Thymus (tissue), 11 donors: ENCODE measurements around the gene FADD. TPM values are rescaled to one million over a fixed set of nuclear protein-coding genes. Genes with fewer than 3 reads are reported as not detected.

Experiments
- DNase-seq, 9 donors: peaks; one replicate each; pipeline ENCODE4 v3.0.0-alpha.2; 2013; ENCODE audit warnings: low spot score in 9 of 9, low read depth in 6 of 9, missing footprints in 1 of 9
- H3K27ac ChIP-seq, 2 donors: one replicate each; pipeline ENCODE4 v1.5.1; 2013; ENCODE audit warnings: control low read depth in 1 of 2, low read depth in 1 of 2, low read length in 1 of 2, mild to moderate bottlenecking in 1 of 2, moderate library complexity in 1 of 2
- H3K27me3 ChIP-seq, 2 donors: one replicate each; pipeline ENCODE4 v1.5.1; 2013; ENCODE audit warnings: low read length in 1 of 2; ENCODE audit not compliant: control insufficient read depth in 2 of 2, insufficient read depth in 1 of 2
- H3K36me3 ChIP-seq, 2 donors: one replicate each; pipeline ENCODE4 v1.5.1; 2013; ENCODE audit warnings: low read length in 1 of 2, mild to moderate bottlenecking in 1 of 2, moderate library complexity in 1 of 2; ENCODE audit not compliant: control insufficient read depth in 2 of 2, insufficient read depth in 2 of 2
- H3K4me1 ChIP-seq, 2 donors: one replicate each; pipeline ENCODE4 v1.5.1; 2013; ENCODE audit warnings: low read length in 2 of 2; ENCODE audit not compliant: control insufficient read depth in 2 of 2, insufficient read depth in 2 of 2
- H3K4me3 ChIP-seq, 2 donors: one replicate each; pipeline ENCODE4 v1.5.1; 2013; ENCODE audit warnings: low read length in 2 of 2, control low read depth in 1 of 2, mild to moderate bottlenecking in 1 of 2
- H3K9me3 ChIP-seq, 2 donors: one replicate each; pipeline ENCODE4 v1.5.1; 2013; ENCODE audit warnings: low read length in 1 of 2, mild to moderate bottlenecking in 1 of 2; ENCODE audit not compliant: control insufficient read depth in 2 of 2, insufficient read depth in 1 of 2
- WGBS: extraction: QIAGEN DNeasy Blood & Tissue Kit; methylation state at CpG from one replicate; pipeline ENCODE4 v1.1.7; 2013; 5-methylcytosine and 5-hydroxymethylcytosine counted together
- polyA plus RNA-seq: library from polyadenylated mRNA; stranded (reverse); fragments of 200-250 nt; gene quantifications from one replicate; pipeline ENCODE4 v1.2.3, GENCODE V29; 2013
- total RNA-seq: library from RNA; stranded (reverse); fragments of 120-200 nt; gene quantifications from one replicate; pipeline ENCODE4 v1.2.4, GENCODE V29; 2013
- donor health status: healthy.

Gene FADD
- total and polyA plus RNA-seq, 2 donors, result 19.4 to 27.4 TPM

- 86% methylated on average over 8 of the region's 8 CpGs for WGBS
- no peak for DNase-seq
- Histone ChIP-seq H3K27ac (no peak overlapping the region), H3K9me3 (no peaks in the 10 kb centered on the region), H3K27me3 (peaks cover 0 to 6% of the 10 kb centered on the region in 2 donors), H3K36me3 (no peaks in the 10 kb centered on the region), H3K4me3 (no peak overlapping the region), H3K4me1 (no peaks in the 10 kb centered on the region)
These were observed 22.6 kb downstream of the FADD start for GRCh38 chr11:70225681-70226177.

- peaks cover 0 to 6% of the 10 kb centered on the region in 2 donors for H3K27me3 ChIP-seq
- DNase-seq, result no peak
- 96% methylated on average over 3 of the region's 3 CpGs for WGBS
These were observed 23.1 kb downstream of the FADD start for GRCh38 chr11:70226183-70226582.

GRCh38 chr11:70226967-70227366 lies 23.9 kb downstream of the FADD start:
- WGBS, result 60% methylated on average over 9 of the region's 9 CpGs
- DNase-seq, result no peak

More at GRCh38 chr11:70226183-70226582, 23.1 kb downstream of the FADD start:
- Histone ChIP-seq H3K4me3 (no peak overlapping the region), H3K9me3 (no peaks in the 10 kb centered on the region), H3K27ac (no peak overlapping the region), H3K36me3 (no peaks in the 10 kb centered on the region), H3K4me1 (no peaks in the 10 kb centered on the region)

GRCh38 chr11:70229737-70230136 lies 26.6 kb downstream of the FADD start:
- Histone ChIP-seq H3K36me3 (no peaks in the 10 kb centered on the region), H3K27ac (no peak overlapping the region), H3K4me1 (no peaks in the 10 kb centered on the region), H3K9me3 (no peaks in the 10 kb centered on the region), H3K4me3 (no peak overlapping the region), H3K27me3 (peaks cover 0 to 6% of the 10 kb centered on the region in 2 donors)
- 95% methylated on average over 10 of the region's 10 CpGs for WGBS
- no peak for DNase-seq

More at GRCh38 chr11:70226967-70227366, 23.9 kb downstream of the FADD start:
- Histone ChIP-seq H3K4me1 (no peaks in the 10 kb centered on the region), H3K4me3 (no peak overlapping the region), H3K9me3 (no peaks in the 10 kb centered on the region), H3K27ac (no peak overlapping the region), H3K27me3 (peaks cover 0 to 6% of the 10 kb centered on the region in 2 donors), H3K36me3 (no peaks in the 10 kb centered on the region)

- DNase-seq, result no peak
- H3K4me1 ChIP-seq, result no peaks in the 10 kb centered on the region
- H3K9me3 ChIP-seq, result no peaks in the 10 kb centered on the region
- WGBS, result 96% methylated on average over 8 of the region's 8 CpGs
- no peak overlapping the region for H3K4me3 ChIP-seq
- no peaks in the 10 kb centered on the region for H3K36me3 ChIP-seq
- H3K27me3 ChIP-seq, result peaks cover 0 to 6% of the 10 kb centered on the region in 2 donors
- H3K27ac ChIP-seq, result no peak overlapping the region
These were observed 27.2 kb downstream of the FADD start for GRCh38 chr11:70230151-70230839.

GRCh38 chr11:70230840-70231710 lies 28.0 kb downstream of the FADD start:
- WGBS, result 92% methylated on average over 22 of the region's 22 CpGs
- no peak for DNase-seq

GRCh38 chr11:70233034-70233433 lies 29.9 kb downstream of the FADD start:
- H3K27ac ChIP-seq, result no peak overlapping the region

More at GRCh38 chr11:70230840-70231710, 28.0 kb downstream of the FADD start:
- H3K36me3 ChIP-seq, result no peaks in the 10 kb centered on the region
- no peak overlapping the region for H3K4me3 ChIP-seq
- peaks cover 0 to 4% of the 10 kb centered on the region in 2 donors for H3K27me3 ChIP-seq
- no peaks in the 10 kb centered on the region for H3K9me3 ChIP-seq
- no peak overlapping the region for H3K27ac ChIP-seq
- H3K4me1 ChIP-seq, result no peaks in the 10 kb centered on the region

GRCh38 chr11:70233511-70233934 lies 30.4 kb downstream of the FADD start:
- no peak overlapping the region for H3K27ac ChIP-seq
- H3K9me3 ChIP-seq, result no peaks in the 10 kb centered on the region
- no peak overlapping the region for H3K4me3 ChIP-seq
- H3K36me3 ChIP-seq, result no peaks in the 10 kb centered on the region
- no peaks in the 10 kb centered on the region for H3K4me1 ChIP-seq
- H3K27me3 ChIP-seq, result peaks cover 0 to 2% of the 10 kb centered on the region in 2 donors
- 92% methylated on average over 11 of the region's 11 CpGs for WGBS
- DNase-seq, result no peak

More at GRCh38 chr11:70233034-70233433, 29.9 kb downstream of the FADD start:
- H3K4me1 ChIP-seq, result no peaks in the 10 kb centered on the region
- no peaks in the 10 kb centered on the region for H3K9me3 ChIP-seq
- no peak for DNase-seq
- no peak overlapping the region for H3K4me3 ChIP-seq
- H3K36me3 ChIP-seq, result no peaks in the 10 kb centered on the region
- H3K27me3 ChIP-seq, result peaks cover 0 to 2% of the 10 kb centered on the region in 2 donors

- H3K4me1 ChIP-seq, result no peaks in the 10 kb centered on the region
- DNase-seq, result no peak
- H3K9me3 ChIP-seq, result no peaks in the 10 kb centered on the region
- H3K36me3 ChIP-seq, result no peaks in the 10 kb centered on the region
- 97% methylated on average over 9 of the region's 9 CpGs for WGBS
- peaks cover 0 to 2% of the 10 kb centered on the region in 2 donors for H3K27me3 ChIP-seq
- no peak overlapping the region for H3K27ac ChIP-seq
- H3K4me3 ChIP-seq, result no peak overlapping the region
These were observed 30.9 kb downstream of the FADD start for GRCh38 chr11:70233962-70234361.
